ENCODE data around the gene BCAN. TPM values are rescaled to one million over a fixed set of nuclear protein-coding genes. Genes with fewer than 3 reads are reported as not detected.

BCAN gene
- total RNA-seq, 2 experiments from 2014 or later: not detected

- ChIA-PET POLR2A (no interaction called here), CTCF (no interaction called here)
- Mint-ChIP-seq H3K36me3 (ENCODE audit: low read depth) (no peaks in the 10 kb centered on the region), H3K4me1 (ENCODE audit: low read depth) (peaks cover 33% of the 10 kb centered on the region), H3K27me3 (no peaks in the 10 kb centered on the region), H3K27ac (no peak overlapping the region), H3K9me3 (no peaks in the 10 kb centered on the region), H3K4me3 (no peak overlapping the region)
- no peak for TF ChIP-seq CTCF (IDR thresholded peaks at IDR 0.05)
- Histone ChIP-seq H3K27me3 (ENCODE audit: control insufficient read depth in 1 of 2, insufficient read depth in 2 of 2, low read length in 2 of 2) (no peaks in the 10 kb centered on the region), H3K4me1 (ENCODE audit: insufficient read depth, low read length) (peaks cover 30% of the 10 kb centered on the region), H3K27ac (ENCODE audit: low read depth in 1 of 2, low read length in 2 of 2) (no peak overlapping the region), H3K36me3 (ENCODE audit: insufficient read depth, low read length) (no peaks in the 10 kb centered on the region), H3K9me3 (ENCODE audit: control insufficient read depth in 1 of 2, insufficient read depth in 1 of 2, low read length in 2 of 2) (no peaks in the 10 kb centered on the region), H3K4me3 (ENCODE audit: low read length) (no peak overlapping the region)
- intact Hi-C loops (cut with DNase I, micrococcal nuclease): no loop called here
- no peak for DNase-seq
- no peak for ATAC-seq (ENCODE audit: poor library complexity)
These were observed 22.3 kb downstream of the BCAN start for GRCh38 chr1:156664046-156664766.

- H3K9me3 Mint-ChIP-seq: no peaks in the 10 kb centered on the region
- DNase-seq (no peak), ATAC-seq (ENCODE audit: poor library complexity) (no peak)
- H3K4me3 ChIP-seq (ENCODE audit: low read length): no peak overlapping the region
- H3K27ac ChIP-seq (ENCODE audit: low read depth in 1 of 2, low read length in 2 of 2): no peak overlapping the region
- H3K4me3 Mint-ChIP-seq: no peak overlapping the region
- intact Hi-C loops (cut with DNase I, micrococcal nuclease): no loop called here
- CTCF ChIA-PET: no interaction called here
- H3K4me1 Mint-ChIP-seq (ENCODE audit: low read depth): peaks cover 26% of the 10 kb centered on the region
- no peaks in the 10 kb centered on the region for H3K9me3 ChIP-seq (ENCODE audit: control insufficient read depth in 1 of 2, insufficient read depth in 1 of 2, low read length in 2 of 2)
- no peaks in the 10 kb centered on the region for H3K27me3 Mint-ChIP-seq
- no peaks in the 10 kb centered on the region for H3K36me3 Mint-ChIP-seq (ENCODE audit: low read depth)
- POLR2A ChIA-PET: no interaction called here
- no peak for TF ChIP-seq CTCF (IDR thresholded peaks at IDR 0.05)
- peaks cover 23% of the 10 kb centered on the region for H3K4me1 ChIP-seq (ENCODE audit: insufficient read depth, low read length)
- no peaks in the 10 kb centered on the region for H3K27me3 ChIP-seq (ENCODE audit: control insufficient read depth in 1 of 2, insufficient read depth in 2 of 2, low read length in 2 of 2)
- H3K36me3 ChIP-seq (ENCODE audit: insufficient read depth, low read length): no peaks in the 10 kb centered on the region
- H3K27ac Mint-ChIP-seq: no peak overlapping the region
These were observed 23.0 kb downstream of the BCAN start for GRCh38 chr1:156664767-156665411.

GRCh38 chr1:156665539-156665938 lies 23.6 kb downstream of the BCAN start:
- intact Hi-C loops (cut with DNase I, micrococcal nuclease): no loop called here
- no peaks in the 10 kb centered on the region for H3K27me3 ChIP-seq (ENCODE audit: control insufficient read depth in 1 of 2, insufficient read depth in 2 of 2, low read length in 2 of 2)
- no peaks in the 10 kb centered on the region for H3K9me3 Mint-ChIP-seq
- CTCF ChIA-PET: no interaction called here
- H3K36me3 Mint-ChIP-seq (ENCODE audit: low read depth): no peaks in the 10 kb centered on the region
- H3K27me3 Mint-ChIP-seq: no peaks in the 10 kb centered on the region
- peaks cover 19% of the 10 kb centered on the region for H3K4me1 Mint-ChIP-seq (ENCODE audit: low read depth)
- POLR2A ChIA-PET: no interaction called here
- DNase-seq (no peak), ATAC-seq (ENCODE audit: poor library complexity) (no peak)
- no peaks in the 10 kb centered on the region for H3K9me3 ChIP-seq (ENCODE audit: control insufficient read depth in 1 of 2, insufficient read depth in 1 of 2, low read length in 2 of 2)
- peaks cover 17% of the 10 kb centered on the region for H3K4me1 ChIP-seq (ENCODE audit: insufficient read depth, low read length)
- no peaks in the 10 kb centered on the region for H3K36me3 ChIP-seq (ENCODE audit: insufficient read depth, low read length)
- no peak overlapping the region for H3K4me3 ChIP-seq (ENCODE audit: low read length)
- no peak overlapping the region for H3K27ac Mint-ChIP-seq
- no peak for TF ChIP-seq CTCF (IDR thresholded peaks at IDR 0.05)
- no peak overlapping the region for H3K4me3 Mint-ChIP-seq
- H3K27ac ChIP-seq (ENCODE audit: low read depth in 1 of 2, low read length in 2 of 2): no peak overlapping the region
